BLaER1 (cell line): ENCODE data around the gene CCDC169.

Experiments
- H3K27ac ChIP-seq: shearing (Covaris generic); formaldehyde crosslinking; 2 replicates; pipeline ENCODE4 v1.8.1; 2022
- H3K27me3 ChIP-seq: shearing (Covaris generic); formaldehyde crosslinking; 2 replicates; pipeline ENCODE4 v1.8.1; 2022
- H3K36me3 ChIP-seq: shearing (Covaris generic); formaldehyde crosslinking; 2 replicates; pipeline ENCODE4 v1.8.1; 2022
- H3K4me1 ChIP-seq: shearing (Covaris generic); formaldehyde crosslinking; 2 replicates; pipeline ENCODE4 v1.8.1; 2022
- H3K4me2 ChIP-seq: shearing (Covaris generic); formaldehyde crosslinking; 2 replicates; pipeline ENCODE4 v1.8.1; 2022
- H3K4me3 ChIP-seq: shearing (Covaris generic); formaldehyde crosslinking; 2 replicates; pipeline ENCODE4 v1.8.1; 2022
- H3K9ac ChIP-seq: shearing (Covaris generic); formaldehyde crosslinking; 2 replicates; pipeline ENCODE4 v1.8.1; 2022
- H3K9me3 ChIP-seq: shearing (Covaris generic); formaldehyde crosslinking; 2 replicates; pipeline ENCODE4 v1.8.1; 2022
- H4K20me1 ChIP-seq: shearing (Covaris generic); formaldehyde crosslinking; 2 replicates; pipeline ENCODE4 v1.8.1; 2022
- Cebpa-rat ChIP-seq: shearing (Covaris generic); IDR thresholded peaks from 2 replicates; pipeline ENCODE4 v1.8.1; 2022

Gene CCDC169

GRCh38 chr13:36297366-36298338 is at the start of gene CCDC169:
Gene CCDC169, minus strand, starts transcription at chr13:36297814. Its CDS starts 95 bp downstream, at chr13:36297719.
- TF ChIP-seq Cebpa-rat: no peak
- Histone ChIP-seq H3K27me3 (no peaks in the 10 kb centered on the region), H3K9ac (no peak within 1 kb of the TSS), H4K20me1 (no peaks in the 10 kb centered on the region), H3K27ac (no peak within 1 kb of the TSS), H3K4me1 (no peaks in the 10 kb centered on the region), H3K4me2 (no peak within 1 kb of the TSS), H3K36me3 (no peaks in the 10 kb centered on the region), H3K9me3 (peaks cover 6% of the 10 kb centered on the region; the same call in 1 of the 2 replicates), H3K4me3 (no peak within 1 kb of the TSS)

- Histone ChIP-seq H3K4me3 (no peak within 1 kb of the TSS), H3K36me3 (no peaks in the 10 kb centered on the region), H3K9me3 (peaks cover 20% of the 10 kb centered on the region), H3K9ac (no peak within 1 kb of the TSS), H3K27ac (no peak within 1 kb of the TSS), H3K4me1 (no peaks in the 10 kb centered on the region), H3K4me2 (no peak within 1 kb of the TSS), H4K20me1 (no peaks in the 10 kb centered on the region), H3K27me3 (no peaks in the 10 kb centered on the region)
- TF ChIP-seq Cebpa-rat: no peak
Observed at GRCh38 chr13:36346222-36347083, 48.8 kb upstream of the CCDC169 start, which contains the start of gene SPART. Gene SPART, minus strand, starts transcription at chr13:36346394. Its CDS starts 10,564 bp downstream, at chr13:36335830.

GRCh38 chr13:36345438-36346221 is 48.0 kb upstream of the CCDC169 start:
- TF ChIP-seq Cebpa-rat: no peak
- H3K4me1 ChIP-seq: no peaks in the 10 kb centered on the region
- no peaks in the 10 kb centered on the region for H4K20me1 ChIP-seq
- H3K36me3 ChIP-seq: no peaks in the 10 kb centered on the region
- no peak overlapping the region for H3K4me3 ChIP-seq
- no peak overlapping the region for H3K9ac ChIP-seq
- H3K27me3 ChIP-seq: no peaks in the 10 kb centered on the region
- H3K27ac ChIP-seq: no peak overlapping the region
- H3K9me3 ChIP-seq: peaks cover 20% of the 10 kb centered on the region
- no peak overlapping the region for H3K4me2 ChIP-seq

GRCh38 chr13:36344886-36345437 is 47.3 kb upstream of the CCDC169 start:
- H3K4me3 ChIP-seq: no peak overlapping the region
- no peak for TF ChIP-seq Cebpa-rat
- no peaks in the 10 kb centered on the region for H3K27me3 ChIP-seq
- H3K36me3 ChIP-seq: no peaks in the 10 kb centered on the region
- no peak overlapping the region for H3K27ac ChIP-seq
- no peak overlapping the region for H3K9ac ChIP-seq
- H4K20me1 ChIP-seq: no peaks in the 10 kb centered on the region
- H3K9me3 ChIP-seq: peaks cover 20% of the 10 kb centered on the region
- no peak overlapping the region for H3K4me2 ChIP-seq
- no peaks in the 10 kb centered on the region for H3K4me1 ChIP-seq

GRCh38 chr13:36344173-36344572 is 46.6 kb upstream of the CCDC169 start:
- Histone ChIP-seq H3K27me3 (no peaks in the 10 kb centered on the region), H3K4me2 (no peak overlapping the region), H3K9me3 (peaks cover 20% of the 10 kb centered on the region), H3K27ac (no peak overlapping the region), H3K4me3 (no peak overlapping the region), H4K20me1 (no peaks in the 10 kb centered on the region), H3K36me3 (no peaks in the 10 kb centered on the region), H3K9ac (no peak overlapping the region), H3K4me1 (no peaks in the 10 kb centered on the region)
- no peak for TF ChIP-seq Cebpa-rat

- no peaks in the 10 kb centered on the region for H3K36me3 ChIP-seq
- no peak overlapping the region for H3K4me2 ChIP-seq
- no peak overlapping the region for H3K9ac ChIP-seq
- H3K4me1 ChIP-seq: no peaks in the 10 kb centered on the region
- no peak for TF ChIP-seq Cebpa-rat
- H3K9me3 ChIP-seq: peaks cover 20% of the 10 kb centered on the region
- no peak overlapping the region for H3K4me3 ChIP-seq
- H4K20me1 ChIP-seq: no peaks in the 10 kb centered on the region
- no peaks in the 10 kb centered on the region for H3K27me3 ChIP-seq
- H3K27ac ChIP-seq: no peak overlapping the region
Observed at GRCh38 chr13:36343766-36344165, 46.2 kb upstream of the CCDC169 start.

GRCh38 chr13:36342715-36343114 is 45.1 kb upstream of the CCDC169 start:
- H4K20me1 ChIP-seq: no peaks in the 10 kb centered on the region
- no peak overlapping the region for H3K4me2 ChIP-seq
- no peaks in the 10 kb centered on the region for H3K4me1 ChIP-seq
- H3K27ac ChIP-seq: no peak overlapping the region
- no peaks in the 10 kb centered on the region for H3K27me3 ChIP-seq
- peaks cover 20% of the 10 kb centered on the region for H3K9me3 ChIP-seq
- H3K4me3 ChIP-seq: no peak overlapping the region
- no peaks in the 10 kb centered on the region for H3K36me3 ChIP-seq
- TF ChIP-seq Cebpa-rat: no peak
- no peak overlapping the region for H3K9ac ChIP-seq

- Histone ChIP-seq H3K9me3 (peaks cover 18% of the 10 kb centered on the region), H3K36me3 (no peaks in the 10 kb centered on the region), H3K4me3 (no peak overlapping the region), H3K9ac (no peak overlapping the region), H3K27ac (no peak overlapping the region), H4K20me1 (no peaks in the 10 kb centered on the region), H3K4me2 (no peak overlapping the region), H3K27me3 (no peaks in the 10 kb centered on the region), H3K4me1 (no peaks in the 10 kb centered on the region)
- TF ChIP-seq Cebpa-rat: no peak
Observed at GRCh38 chr13:36341718-36342117, 44.1 kb upstream of the CCDC169 start.

- H3K27me3 ChIP-seq: no peaks in the 10 kb centered on the region
- no peak overlapping the region for H3K27ac ChIP-seq
- H3K9ac ChIP-seq: no peak overlapping the region
- no peak for TF ChIP-seq Cebpa-rat
- H3K36me3 ChIP-seq: no peaks in the 10 kb centered on the region
- no peaks in the 10 kb centered on the region for H3K4me1 ChIP-seq
- no peak overlapping the region for H3K4me3 ChIP-seq
- H3K4me2 ChIP-seq: no peak overlapping the region
- no peaks in the 10 kb centered on the region for H3K9me3 ChIP-seq
- no peaks in the 10 kb centered on the region for H4K20me1 ChIP-seq
Observed at GRCh38 chr13:36339600-36340155, 42.1 kb upstream of the CCDC169 start.
